Medulla oblongata (tissue), 1 donor: ENCODE measurements around the gene ROBO2.

Source experiments
- DNase-seq: peaks from one replicate; pipeline ENCODE4 v3.0.0-alpha.2; 2015; ENCODE audit errors: extremely low spot score

Gene ROBO2

DNA sequence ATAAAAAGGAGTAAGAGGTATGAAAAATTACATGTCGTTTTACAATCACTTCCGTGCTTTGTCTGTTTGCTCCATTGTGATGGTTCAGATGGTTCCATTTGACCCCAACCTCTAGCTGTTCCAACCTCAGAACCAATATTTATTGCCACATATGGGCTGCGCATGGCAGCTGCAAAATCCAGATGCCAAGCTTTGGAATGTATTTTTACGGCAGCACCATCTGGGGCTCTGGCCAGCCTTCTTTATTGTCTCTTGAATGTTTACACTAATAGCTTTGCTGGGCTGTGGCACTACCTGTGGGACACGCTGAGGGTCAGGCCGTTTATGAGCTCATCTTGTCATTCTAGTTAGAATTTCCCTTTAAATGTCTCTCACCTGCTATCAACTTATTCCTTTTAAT, 219.8 kb downstream of the ROBO2 start:
- no peak for DNase-seq

DNA sequence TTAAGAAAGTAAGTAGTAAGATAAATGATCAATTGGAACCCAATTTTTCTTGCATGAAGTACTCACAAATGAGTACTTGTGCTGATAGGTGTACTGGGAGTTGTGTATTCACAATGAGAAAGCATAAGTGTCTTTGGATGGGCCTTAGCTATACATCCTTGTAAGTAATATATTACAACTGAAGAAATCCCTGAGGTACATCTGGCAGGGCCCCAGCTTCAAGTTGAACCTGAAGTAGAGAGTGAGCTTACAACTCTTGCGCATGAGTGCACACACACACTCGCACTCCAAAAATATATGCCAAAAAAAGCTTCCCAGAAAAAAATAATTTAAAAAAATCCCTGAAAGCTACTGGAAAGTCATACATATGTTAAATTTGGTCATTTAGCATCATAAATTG, 222.5 kb downstream of the ROBO2 start:
- DNase-seq, result no peak

DNA sequence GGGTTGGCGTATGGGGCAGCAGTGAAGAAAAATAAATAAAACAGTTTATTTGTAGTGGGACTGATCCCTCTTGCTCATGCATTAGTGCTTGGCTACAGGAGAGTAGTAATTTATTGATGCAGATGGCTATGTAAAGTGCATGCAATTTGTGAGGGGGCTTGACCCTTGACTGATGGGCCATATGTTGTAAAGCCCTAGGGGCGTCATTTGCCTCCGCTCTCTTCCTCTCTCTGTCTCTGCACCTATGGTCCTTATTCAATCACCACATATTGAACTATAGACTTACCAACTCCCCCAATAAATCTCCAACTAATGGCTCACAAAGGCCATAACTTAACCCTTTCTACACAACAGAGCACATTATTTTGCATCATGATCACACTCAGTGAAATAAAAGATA, 227.7 kb downstream of the ROBO2 start:
- DNase-seq, result no peak

DNA sequence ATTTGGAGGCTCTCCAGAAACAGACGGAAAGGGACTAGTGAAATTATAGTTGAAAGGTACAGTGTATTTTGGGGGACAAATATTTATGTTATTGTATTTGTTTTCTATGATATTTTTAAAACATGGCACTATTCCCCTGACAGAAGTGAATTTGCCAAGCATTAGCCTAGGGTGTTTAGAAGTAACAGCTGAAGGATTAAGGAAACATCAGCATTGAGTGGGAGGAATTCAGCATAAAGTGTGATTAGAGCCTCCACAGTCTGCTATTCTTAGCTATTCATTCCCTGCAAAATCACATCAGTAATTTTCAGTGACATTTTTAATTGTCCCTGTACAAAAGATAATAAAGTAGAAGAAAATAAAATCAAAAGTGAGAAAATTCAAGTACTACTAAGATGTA, 231.4 kb downstream of the ROBO2 start:
- no peak for DNase-seq

DNA sequence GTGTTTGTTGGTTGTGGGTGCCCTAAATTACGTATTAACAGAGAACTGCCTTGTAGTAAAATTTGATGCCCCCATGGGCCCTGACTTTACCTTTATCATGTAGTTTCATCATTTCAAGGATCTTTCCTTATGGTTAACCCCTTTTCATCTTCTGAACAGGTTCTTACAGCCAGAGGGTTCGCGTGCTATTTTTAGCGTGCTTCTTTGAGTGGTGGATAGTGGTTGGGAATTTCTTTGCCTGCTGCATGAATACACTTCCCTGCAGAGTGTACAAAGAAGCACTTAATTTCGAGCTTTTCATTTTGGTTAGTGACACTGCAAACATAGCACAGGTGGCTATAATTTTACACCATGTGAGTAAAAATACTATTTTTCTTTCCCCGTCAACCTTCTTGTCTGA, 231.8 kb downstream of the ROBO2 start:
- no peak for DNase-seq

DNA sequence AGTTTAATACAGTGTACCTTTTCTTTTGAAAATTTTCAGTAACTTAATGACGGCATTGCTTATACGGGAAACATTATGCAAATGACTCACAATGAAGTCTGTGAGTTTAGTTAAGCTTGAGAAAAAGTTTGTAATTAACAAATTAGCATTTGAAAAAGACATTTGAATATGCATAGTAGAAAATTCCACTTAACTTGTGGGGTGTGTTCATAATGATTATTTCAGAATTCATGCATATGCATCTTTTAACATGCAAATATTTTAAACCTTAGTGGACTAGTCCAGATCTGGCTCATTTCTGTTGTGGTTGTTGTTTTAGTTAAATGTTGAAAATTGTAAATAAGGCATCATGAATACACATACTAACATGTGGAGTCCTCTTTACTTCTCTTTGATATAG, 239.4 kb downstream of the ROBO2 start:
- no peak for DNase-seq

DNA sequence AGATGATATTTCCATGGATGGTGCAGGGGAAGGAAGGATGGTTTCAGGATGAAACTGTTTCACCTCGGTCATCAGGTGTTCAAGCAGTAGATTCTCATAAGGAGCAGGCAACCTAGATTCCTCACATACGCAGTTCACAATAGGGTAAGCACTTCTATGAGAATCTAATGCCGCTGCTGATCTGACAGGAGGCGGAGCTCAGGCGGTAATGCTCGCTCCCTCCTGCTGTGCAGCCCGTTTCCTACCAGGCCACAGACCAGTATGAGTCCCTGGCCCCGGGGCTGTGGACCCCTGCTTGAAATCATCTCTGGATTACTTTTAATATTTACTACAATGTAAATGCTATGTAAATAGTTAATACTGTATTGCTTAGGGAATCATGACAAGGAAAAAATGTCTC, 241.8 kb downstream of the ROBO2 start:
- DNase-seq, result no peak

DNA sequence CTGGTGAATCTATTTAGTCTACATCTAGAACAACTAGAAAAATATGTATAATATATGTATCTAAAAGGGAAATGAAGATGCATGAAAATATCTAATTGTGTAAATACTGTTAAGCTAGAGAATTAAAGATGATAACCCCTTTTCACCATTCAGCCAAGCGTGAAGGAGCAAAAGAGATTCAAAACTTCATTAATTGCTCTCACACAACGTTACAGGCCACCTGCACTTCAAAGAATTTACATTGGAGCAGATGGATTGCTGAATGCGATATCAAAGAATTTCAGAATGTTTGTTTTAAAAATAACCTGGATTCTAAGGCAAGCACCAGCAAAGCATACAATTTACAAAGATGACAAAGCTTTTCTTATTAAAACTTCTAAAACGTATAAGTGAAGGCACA, 243.2 kb downstream of the ROBO2 start:
- no peak for DNase-seq

DNA sequence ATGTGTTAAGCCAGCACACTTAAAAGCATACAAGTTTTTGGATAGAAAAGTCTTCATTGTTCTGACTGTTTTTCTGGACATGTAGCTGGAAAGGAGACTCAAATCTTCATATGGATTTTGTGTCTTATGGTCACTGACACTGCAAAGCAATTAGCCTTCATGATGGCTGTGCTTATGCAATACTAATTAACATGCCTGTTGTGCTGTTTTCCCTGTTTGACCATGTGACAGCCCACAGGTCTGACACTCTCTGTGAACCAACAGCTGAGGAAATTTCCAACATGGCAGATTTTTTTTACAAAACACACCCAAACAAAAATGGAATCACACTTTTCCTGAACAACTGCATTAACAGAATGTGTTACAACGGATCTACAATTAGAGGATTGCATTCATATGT, 248.4 kb downstream of the ROBO2 start:
- no peak for DNase-seq

DNA sequence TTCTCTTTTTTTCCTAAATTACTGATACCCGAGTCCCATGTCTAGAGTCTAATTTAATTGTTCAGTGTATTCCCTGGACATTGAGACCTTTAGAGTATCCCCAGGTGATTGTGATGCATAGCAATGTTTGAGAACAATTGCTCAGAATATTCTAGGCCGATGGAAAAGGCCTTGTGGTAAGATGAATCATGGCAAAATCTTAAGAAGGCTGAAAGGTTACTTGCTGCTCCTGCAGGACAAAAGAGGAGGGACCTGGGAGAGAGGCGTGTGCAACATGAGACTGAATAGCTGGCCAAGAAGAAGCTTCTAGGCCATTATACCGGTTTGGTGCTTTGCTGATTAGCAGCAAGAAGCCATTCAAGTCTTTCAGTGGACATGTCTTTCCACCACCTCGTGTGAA, 256.6 kb downstream of the ROBO2 start:
- DNase-seq, result no peak

DNA sequence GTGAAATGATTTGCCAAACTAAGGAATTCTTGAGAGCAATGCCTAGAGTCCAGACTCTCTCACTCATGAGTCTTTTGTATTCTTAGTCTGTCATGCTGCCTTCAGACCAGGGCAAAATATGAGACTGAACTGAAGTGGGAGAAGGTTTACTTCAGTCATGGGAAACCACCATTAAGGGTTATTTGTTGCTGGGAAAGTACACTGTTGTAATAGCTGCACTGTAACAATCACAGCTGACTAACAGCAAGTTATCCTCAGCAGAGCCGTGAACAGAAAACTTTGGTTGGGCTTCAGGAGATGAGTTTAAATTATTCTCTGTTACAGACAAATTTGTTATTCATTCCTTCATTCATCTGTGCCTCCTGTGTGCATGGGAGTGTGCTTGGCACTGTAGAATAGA, 258.5 kb downstream of the ROBO2 start:
- DNase-seq, result no peak

DNA sequence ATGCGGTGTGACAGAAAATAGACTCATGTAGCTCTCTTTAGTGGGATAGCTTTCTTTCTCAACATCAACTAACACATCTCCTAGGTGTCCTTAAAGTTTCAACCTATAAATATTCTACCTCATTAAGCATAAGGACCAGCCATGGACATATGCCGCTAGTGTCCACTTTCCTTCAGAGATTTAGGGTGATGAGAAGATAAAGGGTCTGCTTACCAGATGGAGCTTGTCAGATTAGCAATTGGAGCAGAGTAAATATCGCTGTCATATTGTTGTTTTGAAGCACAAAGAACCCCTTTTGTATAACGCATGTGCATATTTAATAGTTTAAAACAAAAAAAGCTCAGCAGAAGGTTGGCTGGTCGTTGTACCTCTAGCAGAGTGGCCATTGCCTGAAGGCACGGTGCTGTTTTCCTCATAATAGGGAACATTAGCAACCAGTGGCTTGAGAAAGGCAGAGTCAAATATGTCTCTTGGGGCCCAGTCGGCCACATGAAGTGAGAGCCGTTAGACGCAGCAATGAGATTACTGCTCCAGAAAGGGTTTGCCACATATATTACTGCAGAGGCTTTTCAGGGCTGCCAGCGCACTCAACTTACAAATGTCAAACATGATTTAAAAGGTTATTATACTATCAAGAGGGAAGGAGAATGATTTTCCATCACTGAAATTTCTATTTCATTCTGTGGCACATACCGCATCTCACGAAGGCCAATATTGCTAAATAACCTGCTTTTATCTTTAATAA, 264.2 kb downstream of the ROBO2 start:
- no peak for DNase-seq

DNA sequence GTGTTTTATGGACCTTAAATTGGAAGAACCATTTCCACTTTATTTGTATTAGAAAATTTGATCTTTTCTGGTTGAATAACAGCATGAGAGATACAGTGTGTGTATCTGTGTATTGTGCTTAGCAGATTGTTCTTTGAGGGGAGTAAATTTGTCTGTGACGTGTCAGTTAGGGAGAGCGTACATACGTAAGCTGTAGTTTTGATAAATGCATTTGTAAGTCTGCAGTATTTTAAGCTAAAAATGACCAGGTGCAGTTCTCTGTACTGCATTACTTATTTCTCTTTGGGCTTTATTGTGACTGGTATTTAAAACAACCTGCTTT, 264.8 kb downstream of the ROBO2 start:
- no peak for DNase-seq

DNA sequence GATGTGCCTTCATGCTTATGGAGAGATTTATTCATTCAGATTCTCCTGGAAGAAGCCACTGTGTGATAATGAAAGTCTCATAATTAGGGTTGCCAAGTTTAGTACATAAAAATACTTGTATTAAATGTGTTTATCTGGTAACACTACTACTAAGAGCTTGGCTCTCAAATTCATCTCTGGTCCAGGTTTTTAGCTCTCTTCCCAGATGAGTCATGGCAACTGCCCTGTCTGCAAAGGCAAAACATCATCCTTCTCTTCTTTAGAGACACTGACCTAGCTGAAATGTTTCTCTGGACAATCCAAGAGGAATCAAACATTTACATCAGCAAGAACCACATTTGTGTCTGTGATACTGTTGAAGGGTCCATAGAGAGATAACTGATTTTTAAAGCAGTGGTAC, 269.6 kb downstream of the ROBO2 start:
- DNase-seq, result no peak

DNA sequence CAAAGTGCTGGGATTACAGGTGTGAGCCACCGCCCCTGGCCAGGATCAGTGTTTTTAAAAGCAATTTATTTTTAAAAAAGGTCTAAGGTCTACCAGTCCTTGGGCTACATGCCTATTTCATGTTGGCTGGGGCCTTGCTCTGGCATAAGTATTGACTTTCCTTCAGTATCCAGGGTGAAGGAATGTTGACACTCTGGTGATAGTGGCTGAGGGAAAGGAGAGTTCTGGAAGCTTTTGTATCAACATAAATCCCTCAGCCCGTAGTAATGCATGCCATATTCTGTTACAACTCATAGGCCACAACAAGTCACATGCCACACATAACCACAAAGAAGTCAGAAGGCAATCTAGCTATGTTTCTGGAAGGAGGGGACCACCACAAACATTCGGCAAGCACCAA, 273.9 kb downstream of the ROBO2 start:
- DNase-seq, result no peak

DNA sequence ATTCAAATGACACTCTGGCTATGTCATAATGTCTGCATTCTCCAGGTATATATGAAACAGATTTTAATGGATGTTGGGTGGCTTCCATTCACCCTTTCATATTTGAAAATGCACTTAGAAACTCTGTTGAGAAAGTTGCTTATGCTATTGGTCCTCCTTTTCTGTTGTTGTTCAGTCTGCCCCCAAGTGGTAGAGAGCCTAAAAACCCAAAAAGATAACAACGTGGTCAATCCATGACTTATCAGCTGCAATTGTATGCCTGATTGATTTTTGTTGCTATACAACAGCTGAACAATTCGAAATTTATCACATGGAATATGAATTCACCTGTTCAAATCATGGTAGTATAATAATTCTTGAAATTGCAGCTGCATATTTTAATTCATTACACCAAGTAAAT, 279.8 kb downstream of the ROBO2 start:
- no peak for DNase-seq

DNA sequence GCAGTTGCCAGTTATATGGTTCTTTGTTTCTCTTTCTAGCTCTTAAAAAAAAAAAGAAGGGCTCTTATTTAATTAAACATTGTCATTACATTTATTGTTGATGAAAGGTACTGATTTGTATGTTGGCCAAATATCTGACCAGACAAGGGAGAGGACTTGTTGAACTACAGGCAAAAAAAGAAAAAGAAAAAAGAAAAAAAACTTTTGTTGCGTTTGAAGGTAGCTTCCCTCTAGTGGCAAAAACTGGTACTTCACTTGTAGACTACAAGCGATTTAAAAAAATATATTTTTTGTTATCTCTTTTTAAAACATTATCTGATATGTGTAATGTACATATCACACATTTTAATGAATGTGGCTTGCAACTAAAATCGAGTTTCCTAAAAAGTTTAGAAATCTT, 280.6 kb downstream of the ROBO2 start:
- DNase-seq, result no peak

DNA sequence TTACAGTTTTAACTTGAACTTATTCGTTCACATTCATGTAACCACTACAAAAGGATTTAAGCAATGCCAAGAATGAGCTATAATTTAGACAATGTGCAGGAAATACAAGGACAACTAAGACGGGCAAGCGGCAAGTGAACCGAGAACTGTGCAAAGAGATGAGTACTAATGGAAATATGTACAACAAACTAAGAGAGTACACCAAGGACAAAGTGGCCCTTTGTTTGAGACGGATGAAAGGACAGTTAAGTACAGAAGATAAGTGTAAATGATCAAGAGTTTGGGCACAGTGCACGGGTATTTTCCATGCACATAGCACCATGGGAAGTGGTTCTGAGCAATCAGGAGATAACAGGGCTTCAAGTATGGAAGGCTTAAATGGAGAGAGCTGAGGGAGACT, 281.7 kb downstream of the ROBO2 start:
- DNase-seq, result no peak

DNA sequence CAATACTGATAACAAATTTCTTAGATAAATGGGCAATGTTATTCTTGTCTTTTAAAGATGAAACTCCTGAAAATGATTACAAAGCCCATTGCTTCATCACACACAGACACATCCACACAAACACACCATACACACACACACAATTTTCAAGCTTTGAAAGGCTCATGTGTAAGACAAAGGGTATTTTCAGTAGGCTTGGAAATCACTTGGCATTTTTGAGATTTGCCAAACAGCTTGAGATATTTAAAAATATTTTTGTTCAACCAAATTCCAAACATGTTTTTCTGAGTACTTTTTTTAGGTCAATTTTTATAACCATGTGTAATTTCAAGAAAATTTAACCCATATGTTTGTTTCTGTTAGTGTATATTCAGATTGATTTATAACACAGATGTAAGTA, 283.7 kb downstream of the ROBO2 start:
- DNase-seq, result no peak

DNA sequence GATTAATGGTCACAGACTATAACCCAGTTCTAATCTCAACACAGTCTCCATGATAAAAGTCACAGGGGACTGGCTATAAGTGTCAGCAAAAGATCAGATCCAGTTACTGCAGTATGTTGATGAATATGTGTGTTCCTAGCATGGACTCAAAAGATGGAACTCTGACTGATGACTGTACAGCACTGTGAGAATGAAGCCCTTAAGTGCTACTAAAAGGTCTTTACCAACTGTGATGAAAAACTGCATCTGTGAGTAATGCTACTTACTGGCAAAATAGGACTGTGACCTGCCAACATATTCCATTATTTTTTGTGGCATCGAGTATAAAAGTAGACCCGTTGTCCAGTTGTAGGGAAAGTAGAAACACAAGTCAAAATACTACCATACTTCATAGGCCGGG, 284.2 kb downstream of the ROBO2 start:
- DNase-seq, result no peak

DNA sequence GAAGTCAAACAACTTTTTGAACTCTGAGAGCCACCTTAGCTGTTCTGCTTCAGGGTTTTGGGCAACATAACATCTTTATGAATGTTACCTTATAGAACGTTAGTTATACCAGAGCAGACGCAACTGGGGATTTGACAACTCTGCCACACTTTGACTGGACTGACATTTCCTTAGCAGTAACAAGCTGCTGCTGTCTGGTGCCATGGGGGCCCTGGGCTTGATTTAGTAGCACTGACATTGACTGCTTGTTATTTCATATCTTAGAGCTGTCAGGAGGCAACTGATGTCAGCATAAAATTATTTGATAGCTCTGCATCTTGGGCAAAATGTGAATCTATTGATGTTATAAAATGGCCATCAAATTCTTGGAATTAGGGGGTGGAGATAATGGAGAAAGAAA, 285.4 kb downstream of the ROBO2 start:
- no peak for DNase-seq

DNA sequence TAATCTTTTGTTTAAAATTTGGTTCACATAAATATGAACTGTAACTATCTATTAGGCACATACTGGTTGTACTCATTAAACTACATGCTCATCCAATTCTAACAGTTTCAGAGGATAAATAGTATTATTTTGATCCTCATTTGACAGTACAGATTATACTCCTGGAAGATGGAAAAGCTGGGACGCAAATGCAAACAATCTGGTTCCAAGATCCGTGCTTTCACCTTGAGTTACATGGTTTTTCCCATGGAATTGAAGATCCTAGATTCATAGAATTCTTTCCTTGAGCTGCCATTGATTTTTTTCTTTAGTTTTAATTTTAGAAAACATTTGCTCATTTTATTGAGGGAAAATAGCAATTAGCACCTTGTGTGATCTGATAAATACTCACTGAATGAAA, 285.8 kb downstream of the ROBO2 start:
- no peak for DNase-seq

DNA sequence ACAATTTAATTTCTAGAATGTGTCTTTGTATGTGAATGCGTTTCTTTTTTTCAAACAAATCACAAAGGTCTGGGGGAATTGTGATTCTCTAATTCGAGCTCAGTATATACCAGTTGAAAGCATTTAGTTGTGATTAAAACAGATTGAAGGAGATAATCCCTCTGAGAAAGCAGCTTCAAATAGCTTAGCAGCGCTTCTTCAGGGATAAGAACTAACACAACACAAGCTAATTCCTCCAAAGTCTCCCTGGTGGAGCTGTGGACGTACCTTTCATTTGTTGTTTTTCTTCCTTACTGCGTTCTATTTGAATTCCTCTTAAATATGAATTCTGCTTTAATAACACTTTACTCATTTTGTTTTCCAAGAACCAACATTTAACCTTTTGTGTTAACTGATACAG, 286.7 kb downstream of the ROBO2 start:
- no peak for DNase-seq

DNA sequence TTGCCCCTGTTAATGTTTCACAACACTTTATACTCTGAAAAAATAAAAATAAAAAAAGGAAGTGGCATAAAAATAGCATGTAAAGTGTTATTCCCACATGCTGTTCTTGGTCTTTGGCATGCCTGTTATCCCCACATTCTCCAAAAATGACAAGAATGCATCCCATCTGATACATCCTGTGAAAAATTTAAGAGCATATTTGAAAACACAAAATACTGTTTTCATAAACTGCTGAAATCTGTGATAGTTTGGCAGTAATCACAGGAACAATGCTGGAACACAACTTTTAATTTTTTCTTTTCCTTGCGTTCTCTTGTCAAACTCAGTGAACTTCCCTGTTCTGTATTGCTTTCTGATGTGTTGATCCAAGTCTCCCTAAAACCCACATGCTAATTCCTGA, 288.8 kb downstream of the ROBO2 start:
- DNase-seq, result no peak

DNA sequence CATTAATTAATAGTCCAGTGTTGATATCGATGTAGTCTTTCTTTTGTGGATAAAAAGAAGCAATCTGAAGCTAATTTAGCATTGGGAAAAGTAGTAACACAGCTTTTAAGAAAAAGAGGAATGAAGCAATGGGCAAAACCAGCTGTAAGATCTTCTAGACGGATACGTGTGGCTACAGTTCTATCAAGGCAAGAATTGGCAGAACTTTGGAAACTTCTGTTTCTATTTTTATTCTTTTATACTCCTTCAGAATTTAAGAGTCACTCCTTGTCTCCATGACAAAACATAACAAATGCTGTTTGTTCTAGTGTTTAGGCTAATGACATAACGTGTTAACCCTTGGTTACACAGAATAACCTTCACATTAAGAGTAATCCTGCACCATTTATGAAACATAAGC, 289.2 kb downstream of the ROBO2 start:
- DNase-seq, result no peak
